Stomach (tissue), 4 donors: ENCODE measurements around the gene INTS1.

Experiments used
- CTCF ChIP-seq, 7 experiments: fragments of 450-650 bp in 4 of 7; fragments of 200-600 bp in 3 of 7; sonication (generic) in 3 of 7; IDR thresholded peaks; one replicate each; pipeline ENCODE4 v1.5.1; 2016 to 2019; ENCODE audit warnings: antibody characterized with exemption in 7 of 7, control low read depth in 2 of 7, mild to moderate bottlenecking in 1 of 7
- POLR2A ChIP-seq, 4 donors: fragments of 450-650 bp; IDR thresholded peaks; one replicate each; pipeline ENCODE4 v1.6.1; 2016; ENCODE audit warnings: antibody characterized with exemption in 4 of 4, control low read depth in 2 of 4, mild to moderate bottlenecking in 1 of 4, moderate library complexity in 1 of 4

GRCh38 chr7:1500064-1500807 is 4.0 kb downstream of the INTS1 start:
- no peak for TF ChIP-seq CTCF (IDR thresholded peaks at IDR 0.05)
- no peak for TF ChIP-seq POLR2A (IDR thresholded peaks at IDR 0.05)
